Measurements from ENCODE around the gene FXYD6. TPM values are rescaled to one million over a fixed set of nuclear protein-coding genes. Genes with fewer than 3 reads are reported as not detected.

FXYD6 gene
- total RNA-seq, 1 donor from 2014 or later: 21.5 TPM

GRCh38 chr11:117888139-117888566 is 11.7 kb upstream of the FXYD6 start:
- peak; percentile 47 for DNase-seq (ENCODE audit: low spot score)

DNA sequence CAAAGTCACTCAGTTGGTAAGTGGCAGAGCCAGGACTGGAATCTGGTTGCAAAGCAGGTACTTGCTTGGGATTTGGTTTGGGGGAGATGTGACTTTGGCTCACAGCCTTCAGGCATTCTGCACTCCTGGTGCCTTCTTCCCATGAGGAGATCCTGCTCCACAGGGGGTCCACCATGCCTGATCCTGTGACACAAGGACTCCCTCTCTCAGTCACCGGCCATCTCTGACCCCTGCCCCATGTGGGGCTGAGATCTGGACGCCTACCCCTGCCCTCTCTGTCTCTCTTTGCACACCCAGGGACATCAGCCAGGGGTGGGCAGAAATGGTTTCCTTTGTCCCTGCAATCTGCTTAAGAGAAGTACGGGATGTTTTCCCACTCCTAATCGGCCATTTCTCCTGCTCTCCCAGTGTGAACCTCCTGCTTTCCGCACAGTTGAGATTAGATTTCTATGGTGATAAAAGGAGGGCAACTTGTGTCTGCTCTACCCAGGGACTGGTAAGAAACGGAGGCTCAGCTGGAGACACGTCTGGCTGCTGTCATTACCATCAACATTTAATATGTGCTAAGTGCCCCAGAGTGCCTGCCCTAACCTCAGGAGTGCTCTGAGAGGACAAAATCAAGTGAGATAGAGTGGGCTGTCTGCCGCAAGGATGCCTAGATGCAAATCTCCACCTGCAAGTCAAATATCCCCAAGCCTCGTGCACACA is 11.1 kb upstream of the FXYD6 start:
- DNase-seq (ENCODE audit: low spot score): no peak

GRCh38 chr11:117885777-117886176 is 9.3 kb upstream of the FXYD6 start:
- DNase-seq (ENCODE audit: low spot score): no peak

DNA sequence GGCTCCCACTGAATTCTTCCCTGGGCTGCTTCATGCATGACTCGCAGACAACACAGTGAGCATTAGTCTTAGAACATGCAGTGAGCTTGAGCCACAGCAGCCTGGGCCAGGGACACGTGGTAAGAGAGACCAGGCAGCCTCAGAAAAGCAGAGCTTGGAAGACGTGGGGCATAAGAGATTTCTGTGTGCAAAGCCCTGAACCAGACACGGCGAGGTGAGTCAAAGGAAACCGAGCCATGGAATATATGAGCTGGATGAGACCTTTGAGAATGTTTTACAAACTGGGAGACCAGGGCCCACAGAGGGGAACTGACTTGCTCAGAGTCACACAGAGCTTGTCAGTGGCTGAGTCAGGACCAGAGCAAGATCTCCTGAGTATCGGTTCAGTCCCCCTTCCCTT is 8.5 kb upstream of the FXYD6 start:
- DNase-seq (ENCODE audit: low spot score): no peak

GRCh38 chr11:117883063-117883462 is 6.6 kb upstream of the FXYD6 start:
- no peak for DNase-seq (ENCODE audit: low spot score)

DNA sequence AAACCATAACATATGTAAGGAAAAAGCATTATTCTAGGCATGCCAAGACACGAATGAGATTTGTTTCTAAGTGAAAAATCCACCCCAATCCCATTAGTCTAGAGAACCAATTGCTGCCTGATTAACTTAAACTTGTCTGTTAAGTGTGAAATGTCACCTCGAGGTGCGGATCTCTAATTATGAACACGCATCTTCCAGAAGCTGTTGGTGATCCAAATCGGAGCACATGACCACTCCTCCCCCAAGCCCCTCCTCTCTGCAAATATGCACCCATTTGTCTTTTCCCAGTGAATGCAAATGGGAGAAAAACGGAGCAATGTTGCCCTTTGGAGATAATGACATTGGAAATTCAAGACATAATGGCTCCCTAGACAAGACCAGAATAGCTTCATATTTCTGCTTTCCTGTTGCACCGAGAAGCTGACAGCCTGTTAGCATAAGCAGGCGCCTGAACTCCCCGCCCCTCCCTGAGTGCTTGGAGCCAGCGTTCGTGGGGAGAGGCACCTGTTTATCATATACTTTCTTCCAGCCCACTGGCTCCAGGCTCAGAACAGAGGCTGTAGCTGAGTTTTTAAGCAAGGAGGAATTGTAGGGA is 6.0 kb upstream of the FXYD6 start:
- peak; percentile 64 for DNase-seq (ENCODE audit: low spot score)

- DNase-seq (ENCODE audit: low spot score): peak; percentile 26
These were observed 4.8 kb upstream of the FXYD6 start for GRCh38 chr11:117881217-117881616.

- peak; percentile 81 for DNase-seq (ENCODE audit: low spot score)
These were observed 3.3 kb upstream of the FXYD6 start for GRCh38 chr11:117879516-117880480.

- DNase-seq (ENCODE audit: low spot score): peak; percentile 67
These were observed 2.5 kb upstream of the FXYD6 start for GRCh38 chr11:117878939-117879475.

GRCh38 chr11:117878314-117878938 is 2.0 kb upstream of the FXYD6 start:
- DNase-seq (ENCODE audit: low spot score): peak; percentile 12

DNA sequence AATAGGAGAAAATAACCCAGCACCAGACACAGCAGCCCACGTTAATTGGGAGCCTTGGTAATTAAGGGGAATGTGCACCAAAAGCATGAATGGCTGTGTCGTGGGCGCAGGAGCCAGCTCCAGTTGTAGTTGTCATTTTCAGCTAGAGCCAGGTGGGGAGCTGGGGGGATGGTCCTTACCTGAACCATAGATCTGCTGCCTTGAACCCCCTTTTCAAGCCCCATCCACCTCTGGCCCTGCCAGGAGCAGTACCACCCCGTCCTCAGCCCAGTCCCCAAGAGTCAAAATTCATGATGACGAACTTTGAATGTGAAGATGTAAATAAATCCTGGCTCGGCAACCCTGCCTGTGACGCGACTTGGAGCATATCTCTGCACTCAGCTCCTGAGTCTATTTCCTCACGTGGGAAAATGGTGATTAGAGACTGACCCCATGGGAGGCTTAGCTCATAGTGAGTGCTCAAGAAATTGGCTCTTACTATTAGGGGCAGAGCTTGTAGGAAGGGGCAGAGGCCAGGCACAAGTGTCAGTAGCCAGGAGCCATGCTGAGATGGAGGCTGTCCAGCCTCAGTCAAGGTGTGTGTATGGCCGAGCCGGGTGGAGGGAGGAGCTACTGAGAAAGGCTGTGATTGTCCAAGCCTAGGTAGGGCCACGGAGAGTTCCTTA is 794 bp upstream of the FXYD6 start:
- DNase-seq (ENCODE audit: low spot score): peak; percentile 80

- DNase-seq (ENCODE audit: low spot score): no peak
These were observed 458 bp downstream of the FXYD6 start for GRCh38 chr11:117876059-117876340.

DNA sequence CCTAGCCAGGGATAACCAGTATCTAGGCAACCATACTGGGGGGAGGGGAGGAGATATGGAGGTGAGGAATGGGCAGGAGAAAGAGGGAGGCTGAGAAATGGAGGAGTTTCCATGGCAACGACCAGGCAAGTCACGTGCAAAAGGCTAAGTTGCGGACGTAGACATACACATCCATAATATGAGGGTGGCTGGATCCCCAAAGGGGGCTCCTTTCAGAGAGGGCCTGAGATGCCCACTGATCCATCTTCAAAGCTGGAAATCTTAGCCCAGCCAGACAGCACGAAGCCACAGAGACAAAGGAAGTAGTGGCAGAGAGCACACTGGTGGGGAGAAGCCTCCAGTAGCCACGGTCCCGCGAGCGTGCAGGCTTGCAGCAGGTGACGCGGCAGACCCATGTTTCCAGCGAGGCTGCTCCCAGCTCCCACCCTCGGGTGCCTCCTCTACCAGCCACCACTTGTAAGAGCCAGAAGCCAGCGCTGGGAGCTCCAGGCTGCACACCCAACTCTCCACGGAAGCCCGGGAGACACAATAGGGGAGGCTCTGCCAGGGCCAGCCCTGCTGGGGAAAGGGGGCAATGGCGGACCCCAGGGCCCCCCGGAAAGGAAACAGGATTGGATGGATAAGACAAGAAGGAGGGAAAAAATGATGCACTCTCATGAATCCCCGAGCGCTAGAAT is 938 bp downstream of the FXYD6 start:
- peak; percentile 85 for DNase-seq (ENCODE audit: low spot score)

DNA sequence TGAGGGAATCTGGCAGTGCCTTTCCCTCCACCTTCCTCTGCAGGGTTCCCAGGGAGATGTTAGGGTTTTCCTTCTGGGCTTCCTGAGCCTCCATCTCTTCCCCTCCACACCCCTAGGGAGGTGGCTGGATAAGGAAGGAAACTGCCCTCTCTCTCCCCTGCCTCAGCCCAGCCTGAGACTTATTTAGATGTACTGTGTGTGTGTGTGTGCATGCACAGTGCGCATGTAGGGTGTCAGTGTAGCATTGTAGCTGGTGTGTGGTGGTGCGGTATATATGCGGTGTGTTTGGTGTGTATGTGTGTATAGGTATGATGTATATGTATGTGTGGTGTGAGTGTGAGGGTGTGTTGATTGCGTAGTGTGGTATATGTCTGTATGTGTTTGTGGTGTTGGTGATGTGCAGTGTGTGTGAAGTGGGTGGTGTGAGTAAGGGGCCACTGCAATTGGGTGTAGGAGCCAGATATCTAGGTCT is 1.5 kb downstream of the FXYD6 start:
- no peak for DNase-seq (ENCODE audit: low spot score)

- DNase-seq (ENCODE audit: low spot score): peak; percentile 86
These were observed 2.1 kb downstream of the FXYD6 start for GRCh38 chr11:117874253-117874909.

- no peak for DNase-seq (ENCODE audit: low spot score)
These were observed 2.7 kb downstream of the FXYD6 start for GRCh38 chr11:117873828-117874125.

DNA sequence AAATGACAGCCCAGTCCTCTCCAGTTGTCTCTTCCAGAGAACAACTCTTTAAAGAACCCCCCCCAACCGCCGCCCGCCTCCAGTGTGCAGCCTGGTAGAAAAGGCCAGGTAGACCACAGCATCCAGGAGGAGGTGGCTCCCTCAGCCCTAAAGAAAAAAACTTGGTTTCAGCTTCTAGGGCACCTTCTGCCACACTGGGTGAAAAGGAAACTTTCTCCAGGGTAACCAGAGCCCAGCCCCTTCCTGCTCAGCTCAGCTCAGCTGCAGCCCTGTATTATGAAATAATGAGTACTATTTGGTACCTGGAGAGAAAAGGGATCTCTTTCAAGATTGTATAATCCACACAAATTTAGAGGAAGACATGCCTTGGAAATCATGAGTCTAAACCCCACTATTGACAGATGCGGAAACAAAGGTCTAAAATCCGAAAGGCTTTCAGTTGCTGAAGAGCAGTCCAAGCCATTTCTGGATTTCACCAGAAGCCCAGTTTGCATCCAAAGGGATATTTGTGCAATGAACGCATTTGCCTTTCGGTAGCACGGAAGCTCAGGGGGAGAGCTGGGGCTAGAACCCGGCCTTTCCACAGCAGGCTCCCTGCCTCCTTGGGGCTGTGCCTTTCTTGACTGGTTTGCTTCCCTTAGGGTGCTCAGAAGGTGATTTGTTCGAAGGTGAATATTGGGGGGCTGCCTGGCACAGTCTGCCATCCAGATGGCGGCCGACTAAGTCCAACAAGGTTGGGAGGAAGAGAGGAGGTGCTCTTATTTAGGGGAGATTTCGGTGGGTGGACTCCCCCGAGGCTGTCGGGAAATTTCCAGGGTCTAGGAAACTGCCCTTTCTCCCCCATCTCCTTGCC is 3.3 kb downstream of the FXYD6 start:
- DNase-seq (ENCODE audit: low spot score): peak; percentile 51

DNA sequence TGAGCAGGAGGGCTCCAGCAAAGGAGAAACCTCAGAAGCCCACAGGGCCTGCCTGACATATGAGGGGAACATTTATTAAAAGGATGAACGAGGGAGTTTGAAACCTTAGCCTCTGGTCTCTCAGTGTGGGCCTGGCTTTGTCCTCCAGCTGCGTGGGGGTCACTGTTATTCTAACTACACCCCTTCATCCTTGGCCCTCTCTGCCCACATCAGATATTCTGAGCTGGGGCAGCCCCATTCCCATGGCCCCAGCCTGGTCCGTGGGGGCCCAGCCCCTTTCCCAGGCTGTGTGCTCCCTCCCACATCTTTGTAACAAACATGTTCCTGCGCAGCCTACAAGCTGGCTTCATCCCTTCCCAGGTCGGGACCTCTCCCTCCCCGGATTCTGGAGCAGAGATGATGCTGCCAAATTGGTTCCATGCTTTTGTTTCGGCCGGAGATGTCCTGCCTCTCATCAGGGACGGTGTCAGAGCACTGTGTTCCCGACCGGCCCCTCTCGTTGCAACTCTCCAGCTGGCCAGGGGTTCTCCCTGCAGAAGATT is 4.0 kb downstream of the FXYD6 start:
- peak; percentile 71 for DNase-seq (ENCODE audit: low spot score)

GRCh38 chr11:117871784-117872183 is 4.7 kb downstream of the FXYD6 start:
- DNase-seq (ENCODE audit: low spot score): no peak

All from mesenteric fat pad (tissue), 1 donor.